ENCODE results near the gene CAP1. TPM values are rescaled to one million over a fixed set of nuclear protein-coding genes. Genes with fewer than 3 reads are reported as not detected.
"Not testable (repeated sequence)": the region's sequence is repeated elsewhere in the genome, so short reads cannot be mapped to it uniquely, and the experiment has no call there.

CAP1 gene
- total RNA-seq, 4 donors from 2014 or later = 230 to 364 (median 290) TPM

GRCh38 chr1:40072142-40072541, 31.6 kb downstream of the CAP1 start:
- DNase-seq (ENCODE audit: low spot score) (no peak), ATAC-seq (ENCODE audit: low FRiP score) (no peak)
- no peak for TF ChIP-seq CTCF (IDR thresholded peaks at IDR 0.05)

- ATAC-seq (ENCODE audit: low FRiP score) = no peak
- no peak for TF ChIP-seq CTCF (IDR thresholded peaks at IDR 0.05)
- no peak for DNase-seq (ENCODE audit: low spot score)
These were observed 32.5 kb downstream of the CAP1 start for GRCh38 chr1:40073062-40073461.

GRCh38 chr1:40075266-40075665, 34.7 kb downstream of the CAP1 start:
- DNase-seq (ENCODE audit: low spot score) = no peak
- no peak for ATAC-seq (ENCODE audit: low FRiP score)
- TF ChIP-seq CTCF (IDR thresholded peaks at IDR 0.05) = no peak

- no peak for TF ChIP-seq CTCF (IDR thresholded peaks at IDR 0.05)
- DNase-seq (ENCODE audit: low spot score) (no peak), ATAC-seq (ENCODE audit: low FRiP score) (peak; percentile 86)
These were observed 36.4 kb downstream of the CAP1 start for GRCh38 chr1:40076895-40077312.

- no peak for DNase-seq (ENCODE audit: low spot score)
- no peak for ATAC-seq (ENCODE audit: low FRiP score)
- TF ChIP-seq CTCF (IDR thresholded peaks at IDR 0.05) = no peak
These were observed 38.2 kb downstream of the CAP1 start for GRCh38 chr1:40078512-40079333.

- TF ChIP-seq CTCF (IDR thresholded peaks at IDR 0.05) = no peak
- no peak for ATAC-seq (ENCODE audit: low FRiP score)
- DNase-seq (ENCODE audit: low spot score) = no peak
These were observed 39.4 kb downstream of the CAP1 start for GRCh38 chr1:40079774-40080400.

- no peak for ATAC-seq (ENCODE audit: low FRiP score)
- TF ChIP-seq CTCF (IDR thresholded peaks at IDR 0.05) = no peak
- DNase-seq (ENCODE audit: low spot score) = no peak
These were observed 41.3 kb downstream of the CAP1 start for GRCh38 chr1:40081871-40082270.

- not testable (repeated sequence) for ATAC-seq (ENCODE audit: low FRiP score)
- peak; percentile 64 for DNase-seq (ENCODE audit: low spot score)
These were observed 44.2 kb downstream of the CAP1 start for GRCh38 chr1:40084750-40085149.
